Activated CD8-positive, alpha-beta memory T cell treated with anti-CD3 and anti-CD28 coated beads, Interleukin-2, amount 50 U/mL, for 24 hours (primary cell): Measurements from ENCODE around the gene PYCR2.

Experiments
- DNase-seq: peaks from one replicate; pipeline ENCODE4 v3.0.0-alpha.2; 2020; ENCODE audit errors: extremely low read depth

PYCR2 gene

DNA sequence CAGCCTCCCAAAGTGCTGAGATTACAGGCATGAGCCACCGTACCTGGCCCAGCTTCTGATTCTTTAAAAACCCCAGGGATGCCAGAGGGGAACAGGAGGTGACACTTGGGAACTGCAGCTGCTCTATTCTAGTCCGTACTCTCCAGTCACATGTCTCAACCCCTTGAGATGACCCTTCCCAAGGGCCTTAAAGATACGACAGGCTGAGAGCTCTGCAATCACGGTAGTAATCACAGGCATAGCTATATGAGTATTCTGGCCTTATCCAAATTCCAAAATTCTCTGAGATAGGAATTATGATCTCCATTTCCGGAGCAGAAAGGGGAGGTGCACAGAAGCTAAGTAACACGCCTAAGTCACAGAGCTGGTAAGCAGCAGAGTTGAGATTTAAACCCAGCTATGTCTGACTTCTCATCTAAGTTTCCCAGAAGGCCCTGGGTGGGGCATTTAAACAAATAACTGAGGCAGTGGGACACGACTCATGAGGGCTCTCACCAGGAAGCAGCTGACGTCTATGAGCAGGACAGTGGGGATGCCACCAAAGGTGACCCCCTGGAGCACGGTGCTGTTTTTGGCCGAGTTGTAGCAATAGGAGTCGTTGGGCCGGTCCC lies 47.0 kb downstream of the PYCR2 start:
- DNase-seq = no peak

DNA sequence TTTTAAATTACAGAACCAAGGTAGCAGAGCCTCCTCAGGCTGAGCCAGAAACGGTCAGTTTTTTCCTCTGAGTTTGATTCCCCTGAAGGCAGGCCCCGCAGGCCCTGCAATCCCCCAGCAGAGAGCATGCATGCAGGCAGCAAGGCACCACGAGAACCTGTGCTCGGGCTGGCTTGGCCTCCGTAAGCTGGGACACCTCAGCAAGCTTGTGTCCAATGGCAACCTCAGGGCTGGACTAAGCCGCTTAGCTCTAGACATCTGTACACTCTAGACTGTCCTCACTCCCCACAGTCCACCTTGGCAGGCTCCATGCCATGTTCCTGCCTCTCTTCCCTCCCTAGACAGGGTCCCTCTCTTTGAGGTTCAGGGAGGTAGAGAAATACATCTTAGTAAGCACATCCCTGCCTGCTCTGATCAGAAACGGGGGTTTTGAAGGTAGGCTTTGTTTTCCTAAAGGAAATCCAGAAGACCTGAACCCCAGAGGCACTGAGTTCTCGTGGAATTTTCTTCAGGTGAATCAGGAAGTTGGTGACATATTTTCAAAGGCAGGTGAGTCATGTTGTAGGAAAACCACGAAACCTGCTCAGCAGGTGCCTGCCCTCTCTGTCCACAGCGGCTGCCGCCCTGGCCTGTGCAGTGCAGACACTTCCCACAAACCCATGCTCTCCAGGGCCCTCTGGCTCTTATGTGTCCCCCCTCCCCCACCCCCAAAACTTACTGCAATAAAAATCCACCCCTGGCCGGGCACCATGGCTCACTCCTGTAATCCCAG lies 48.8 kb downstream of the PYCR2 start:
- no peak for DNase-seq

DNA sequence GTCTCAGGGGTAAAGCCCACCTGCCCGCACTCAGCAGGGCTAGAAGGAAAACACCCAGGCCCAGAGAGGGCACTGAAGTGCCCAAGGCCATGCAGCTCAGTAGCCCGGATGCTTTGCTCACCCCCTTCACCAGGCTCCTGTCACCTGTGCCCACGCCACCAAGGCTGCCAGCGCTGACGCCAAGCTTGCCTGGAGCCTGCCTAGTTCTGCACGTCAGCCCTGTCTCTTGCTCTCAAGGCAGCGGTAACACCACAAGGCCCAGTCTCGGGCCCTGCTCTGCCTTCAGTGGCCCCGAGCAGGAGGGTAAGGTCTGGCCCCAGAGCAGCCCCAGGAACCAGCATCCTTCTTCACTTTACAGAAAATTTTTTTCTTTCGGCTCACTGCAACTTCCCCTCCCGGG lies 49.6 kb downstream of the PYCR2 start:
- no peak for DNase-seq

DNA sequence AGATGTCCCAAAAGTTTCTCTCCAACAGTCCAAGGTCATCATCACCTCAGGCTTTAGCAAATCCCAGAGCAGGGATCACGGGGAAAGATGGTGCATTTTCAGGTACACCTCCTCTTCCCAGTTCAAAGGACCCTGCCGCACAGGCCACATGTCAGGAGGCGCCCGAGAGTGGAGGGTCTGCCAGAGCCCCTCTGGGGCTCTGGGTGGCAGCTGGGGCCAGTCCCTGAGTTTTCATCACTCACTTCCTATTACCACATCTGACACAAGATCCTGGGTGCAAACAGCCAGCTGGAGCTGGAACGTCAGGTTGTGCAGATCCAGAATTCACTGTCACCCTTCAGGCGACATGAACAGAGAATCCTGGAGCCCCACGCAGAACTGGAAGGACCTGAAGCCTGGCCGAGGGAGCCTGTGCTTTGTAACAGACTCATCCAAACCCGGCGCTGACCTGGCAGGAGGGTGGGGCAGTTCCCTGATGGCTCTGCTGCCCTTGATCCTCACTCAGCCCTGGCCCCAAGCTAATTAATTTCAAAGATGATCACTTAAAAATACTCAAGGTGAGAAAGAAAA lies 50.7 kb downstream of the PYCR2 start:
- DNase-seq = no peak

DNA sequence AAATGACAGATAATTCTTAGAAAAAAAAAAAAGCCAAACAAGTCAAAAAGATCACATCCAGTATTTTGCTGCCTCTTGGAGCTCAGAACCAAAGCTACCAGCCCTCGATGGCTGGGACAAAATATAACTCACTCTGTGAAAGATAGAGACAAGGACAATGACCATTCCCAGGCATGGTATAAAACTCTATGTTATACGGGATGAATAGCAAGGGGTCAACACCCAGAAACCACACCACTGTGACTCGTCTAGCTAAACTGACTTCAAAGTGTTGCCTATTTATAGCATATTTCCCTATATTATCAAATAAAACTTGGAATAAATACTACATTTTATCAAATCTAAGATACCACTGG lies 52.0 kb downstream of the PYCR2 start:
- DNase-seq = no peak

DNA sequence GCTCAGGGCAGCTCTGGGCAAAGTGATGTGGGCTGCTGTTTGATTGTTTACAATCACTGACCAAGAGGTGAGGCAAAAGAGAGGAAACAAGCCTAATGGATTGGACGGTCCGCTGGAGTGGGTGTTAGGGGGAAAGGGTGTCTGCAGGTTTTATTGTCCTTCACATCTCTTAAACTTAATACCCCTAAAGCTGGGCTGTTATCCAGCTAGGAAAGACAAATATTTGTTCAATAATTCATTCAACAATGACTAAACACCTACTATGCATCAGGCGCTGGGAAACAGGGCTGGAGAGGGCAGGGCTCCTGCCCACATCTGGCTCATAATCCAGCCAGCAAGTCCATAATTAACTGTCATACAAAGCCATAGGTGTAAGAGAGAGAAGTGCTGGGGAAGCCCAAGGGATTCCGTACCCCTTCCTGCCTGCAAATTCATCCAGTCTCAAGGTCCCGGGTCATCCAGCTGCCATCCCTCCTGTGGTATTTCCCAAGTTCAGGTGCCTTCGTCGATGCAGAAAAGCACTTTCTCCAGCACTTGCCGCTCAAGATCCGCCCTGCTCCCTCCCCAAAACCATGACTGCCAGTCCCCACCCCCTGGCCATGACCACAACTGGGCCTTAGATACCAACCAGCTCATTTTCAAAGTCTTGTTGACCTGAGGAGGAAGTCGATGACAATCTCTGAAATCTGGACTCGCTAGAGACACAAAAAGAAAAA lies 52.5 kb downstream of the PYCR2 start:
- DNase-seq = no peak

DNA sequence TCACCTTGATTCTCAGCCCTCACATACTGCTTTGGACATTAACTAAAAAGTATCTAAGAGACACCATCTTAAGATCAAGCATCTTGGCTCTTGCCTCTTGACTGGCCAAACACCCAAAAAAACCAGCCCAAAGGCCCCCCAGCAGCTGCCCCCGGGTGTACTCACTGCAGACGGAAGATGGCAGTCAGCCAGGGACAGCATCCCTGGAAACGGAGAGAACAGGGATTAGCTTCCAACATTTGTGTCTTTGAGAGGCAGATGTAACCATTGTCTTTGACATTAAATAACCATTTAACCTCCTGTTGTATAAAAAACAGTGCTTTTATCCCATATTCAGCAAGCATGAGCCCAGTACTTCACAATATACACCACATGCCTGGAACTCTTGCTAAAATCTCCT lies 53.1 kb downstream of the PYCR2 start:
- no peak for DNase-seq
